IMR-90 (cell line): ENCODE data around the gene ANKRD52. TPM values are rescaled to one million over a fixed set of nuclear protein-coding genes. Genes with fewer than 3 reads are reported as not detected.
A peak's percentile ranks its signal among the peaks of the same experiment; 100 is the strongest.

ENCODE experiments used
- ATAC-seq: fragments of 200-7000 bp; cut with Tn5 transposase; 2 replicates; pipeline ENCODE4 v1.9.1; 2020; ENCODE audit warnings: low read depth, mild to moderate bottlenecking, moderate library complexity
- BruUV-seq: library from RNA; stranded (reverse); fragments of 400-500 nt; replicated peaks from 2 replicates; lab custom pipeline; 2021; lab: Mats Ljungman, UMichigan
- CTCF ChIA-PET: fragments of 300-600 bp; formaldehyde crosslinking; extraction: SDS; loops from one replicate; lab custom pipeline; 2021; ENCODE audit warnings: antibody characterized with exemption; lab: Yijun Ruan, JAX
- POLR2A ChIA-PET: fragments of 300-600 bp; sonication (Branson Sonifier 250); formaldehyde crosslinking; loops from one replicate; lab custom pipeline; 2022; ENCODE audit warnings: antibody characterized with exemption; ENCODE audit not compliant: unreplicated experiment; lab: Charles Lee
- DNase-seq: peaks from one replicate; pipeline ENCODE4 v3.0.0; 2013
- H2AFZ ChIP-seq: replicated peaks from 2 replicates; pipeline ENCODE3; 2013; ENCODE audit warnings: low read length, mild to moderate bottlenecking; ENCODE audit not compliant: poor library complexity
- H2AK5ac ChIP-seq: 2 replicates; pipeline ENCODE4 v1.6.1; 2013; ENCODE audit warnings: low read depth, low read length, inconsistent platforms
- H2AK9ac ChIP-seq: replicated peaks from 2 replicates; pipeline ENCODE3; 2013; ENCODE audit warnings: mild to moderate bottlenecking, low read depth, low read length, moderate library complexity; ENCODE audit not compliant: poor library complexity
- H2BK120ac ChIP-seq: 2 replicates; pipeline ENCODE4 v1.6.1; 2013; ENCODE audit warnings: low read depth, low read length, inconsistent platforms
- H2BK15ac ChIP-seq: 3 replicates; pipeline ENCODE4 v1.6.1; 2013; ENCODE audit warnings: low read depth, low read length, inconsistent platforms
- H2BK20ac ChIP-seq: 2 replicates; pipeline ENCODE4 v1.6.1; 2013; ENCODE audit warnings: low read depth, mild to moderate bottlenecking, inconsistent platforms, low read length, moderate library complexity
- H2BK5ac ChIP-seq: 2 replicates; pipeline ENCODE4 v1.6.1; 2013; ENCODE audit warnings: mild to moderate bottlenecking, low read depth, low read length, inconsistent platforms; ENCODE audit not compliant: poor library complexity, severe bottlenecking
- H3K14ac ChIP-seq: replicated peaks from 2 replicates; pipeline ENCODE4 v1.6.1; 2013; ENCODE audit warnings: low read depth, low read length, inconsistent platforms
- H3K18ac ChIP-seq: 2 replicates; pipeline ENCODE4 v1.6.1; 2013; ENCODE audit warnings: low read depth, low read length, control low read depth
- H3K23ac ChIP-seq: 2 replicates; pipeline ENCODE4 v1.6.1; 2013; ENCODE audit warnings: low read depth, low read length, inconsistent platforms
- H3K27ac ChIP-seq: 2 replicates; pipeline ENCODE4 v1.5.1; 2013; ENCODE audit warnings: mild to moderate bottlenecking, control low read depth, low read length; ENCODE audit not compliant: insufficient read depth
- H3K27me3 ChIP-seq: 2 replicates; pipeline ENCODE4 v1.6.1; 2013; ENCODE audit warnings: low read length; ENCODE audit not compliant: control insufficient read depth, insufficient read depth
- H3K36me3 ChIP-seq: 2 replicates; pipeline ENCODE4 v1.6.1; 2013; ENCODE audit warnings: low read length, mixed read lengths; ENCODE audit not compliant: control insufficient read depth, insufficient read depth
- H3K4ac ChIP-seq: 2 replicates; pipeline ENCODE4 v1.6.1; 2013; ENCODE audit warnings: low read depth, low read length, inconsistent platforms
- H3K4me1 ChIP-seq: 2 replicates; pipeline ENCODE4 v1.6.1; 2013; ENCODE audit warnings: low read length, mixed read lengths; ENCODE audit not compliant: control insufficient read depth, insufficient read depth
- H3K4me2 ChIP-seq: 2 replicates; pipeline ENCODE4 v1.6.1; 2013; ENCODE audit warnings: low read depth, mild to moderate bottlenecking, control low read depth, low read length, moderate library complexity
- H3K4me3 ChIP-seq: 2 replicates; pipeline ENCODE4 v1.5.1; 2013; ENCODE audit warnings: low read depth, mild to moderate bottlenecking, control low read depth, low read length, moderate library complexity; ENCODE audit not compliant: insufficient read depth
- H3K56ac ChIP-seq: 2 replicates; pipeline ENCODE4 v1.6.1; 2013; ENCODE audit warnings: low read length, inconsistent platforms; ENCODE audit not compliant: insufficient read depth; ENCODE audit errors: extremely low read depth
- H3K79me1 ChIP-seq, 2 experiments: 2 replicates each; pipeline ENCODE4 v1.6.1; 2013; ENCODE audit warnings: low read length in 2 of 2, inconsistent platforms in 1 of 2, low read depth in 1 of 2
- H3K9ac ChIP-seq: 2 replicates; pipeline ENCODE4 v1.6.1; 2013; ENCODE audit warnings: low read depth, low read length, control low read depth
- H3K9me1 ChIP-seq: 2 replicates; pipeline ENCODE4 v1.6.1; 2013; ENCODE audit warnings: low read length, inconsistent platforms; ENCODE audit not compliant: insufficient read depth
- H3K9me3 ChIP-seq: 2 replicates; pipeline ENCODE4 v1.6.1; 2013; ENCODE audit warnings: low read length; ENCODE audit not compliant: control insufficient read depth, insufficient read depth
- H4K20me1 ChIP-seq: 2 replicates; pipeline ENCODE4 v1.6.1; 2013; ENCODE audit warnings: low read length, inconsistent platforms; ENCODE audit not compliant: insufficient read depth
- H4K5ac ChIP-seq: 2 replicates; pipeline ENCODE4 v1.6.1; 2013; ENCODE audit warnings: mild to moderate bottlenecking, low read depth, low read length, control low read depth
- H4K8ac ChIP-seq, 2 experiments: 2 replicates each; pipeline ENCODE4 v1.6.1; 2013; ENCODE audit warnings: low read depth in 2 of 2, low read length in 2 of 2, control low read depth in 1 of 2, inconsistent platforms in 1 of 2
- H4K91ac ChIP-seq: 2 replicates; pipeline ENCODE4 v1.6.1; 2013; ENCODE audit warnings: low read depth, low read length, inconsistent platforms; ENCODE audit not compliant: insufficient read depth
- BHLHE40 ChIP-seq: fragments of 150-350 bp; IDR thresholded peaks from 2 replicates; pipeline ENCODE4 v1.6.1; 2016; ENCODE audit warnings: mild to moderate bottlenecking, low read depth, low read length
- CEBPB ChIP-seq: IDR thresholded peaks from 2 replicates; pipeline ENCODE4 v1.6.1; 2012; ENCODE audit warnings: low read depth, low read length, improper control_type of control experiment
- MAFK ChIP-seq: IDR thresholded peaks from 2 replicates; pipeline ENCODE4 v1.6.1; 2012; ENCODE audit warnings: low read depth, low read length, improper control_type of control experiment
- MAZ ChIP-seq: IDR thresholded peaks from 2 replicates; pipeline ENCODE4 v1.6.1; 2012; ENCODE audit warnings: low read depth, mild to moderate bottlenecking, low read length, improper control_type of control experiment, moderate library complexity, borderline replicate concordance
- MXI1 ChIP-seq: IDR thresholded peaks from 2 replicates; pipeline ENCODE4 v1.6.1; 2012; ENCODE audit warnings: low read depth, mild to moderate bottlenecking, low read length, moderate library complexity, borderline replicate concordance
- POLR2A ChIP-seq: IDR thresholded peaks from 2 replicates; pipeline ENCODE4 v1.6.1; 2012; ENCODE audit warnings: mild to moderate bottlenecking, low read depth, low read length
- RAD21 ChIP-seq: IDR thresholded peaks from 2 replicates; pipeline ENCODE4 v1.6.1; 2012; ENCODE audit warnings: low read length, improper control_type of control experiment
- RFX5 ChIP-seq: IDR thresholded peaks from 2 replicates; pipeline ENCODE4 v1.8.0; 2012; ENCODE audit warnings: low read depth, mild to moderate bottlenecking, low read length, moderate library complexity
- WGBS, 2 experiments: methylation state at CpG; one replicate each; pipeline versions ENCODE4 v1.1.5 to v1.1.7; 2013; ENCODE audit warnings: missing lambda C conversion rate in 2 of 2; ENCODE audit not compliant: insufficient read length in 1 of 2; ENCODE audit errors: extremely low coverage in 2 of 2; 5-methylcytosine and 5-hydroxymethylcytosine counted together
- dilution Hi-C: fragments of 300-500 bp; cut with HindIII; formaldehyde crosslinking; loops from one replicate; pipeline ENCODE4 v1.14.3; 2018; ENCODE audit warnings: low sequenced_read_pairs; ENCODE audit not compliant: unreplicated experiment
- in situ Hi-C: fragments of 300-500 bp; cut with MboI; formaldehyde crosslinking; loops from 3 replicates; pipeline ENCODE4 v1.14.3; 2019; ENCODE audit warnings: low sequenced_read_pairs, inconsistent platforms, mixed read lengths
- intact Hi-C: fragments of 100-400 bp; cut with micrococcal nuclease; formaldehyde crosslinking; loops from 2 replicates; pipeline ENCODE4 v1.10.0; 2022
- polyA plus RNA-seq, 3 experiments: library from polyadenylated mRNA; depleted of rRNA; stranded (reverse); fragments of >200 nt; gene quantifications; 2 replicates each; pipeline ENCODE4 v1.2.3, GENCODE V29; 2012; ENCODE audit warnings: low replicate concordance in 1 of 3
- total RNA-seq: library from RNA; depleted of rRNA; stranded (reverse); fragments of >200 nt; gene quantifications from 2 replicates; pipeline ENCODE4 v1.2.3, GENCODE V29; 2012
- TF ChIP-seq, protein P1 (sequence below): fragments of 150-350 bp; IDR thresholded peaks from 2 replicates; pipeline ENCODE4 v1.6.1; 2016; ENCODE audit warnings: low read depth, mild to moderate bottlenecking, low read length, moderate library complexity, borderline replicate concordance
- TF ChIP-seq, protein P2 (sequence below): fragments of 150-350 bp; IDR thresholded peaks from 2 replicates; pipeline ENCODE4 v1.6.1; 2017; ENCODE audit warnings: mild to moderate bottlenecking, antibody characterized with exemption, low read length, low read depth

ANKRD52 gene
- total and polyA plus RNA-seq, 2 of the 4 experiments (the other 2 are of a cell fraction) = 15.4 to 35.9 TPM

DNA sequence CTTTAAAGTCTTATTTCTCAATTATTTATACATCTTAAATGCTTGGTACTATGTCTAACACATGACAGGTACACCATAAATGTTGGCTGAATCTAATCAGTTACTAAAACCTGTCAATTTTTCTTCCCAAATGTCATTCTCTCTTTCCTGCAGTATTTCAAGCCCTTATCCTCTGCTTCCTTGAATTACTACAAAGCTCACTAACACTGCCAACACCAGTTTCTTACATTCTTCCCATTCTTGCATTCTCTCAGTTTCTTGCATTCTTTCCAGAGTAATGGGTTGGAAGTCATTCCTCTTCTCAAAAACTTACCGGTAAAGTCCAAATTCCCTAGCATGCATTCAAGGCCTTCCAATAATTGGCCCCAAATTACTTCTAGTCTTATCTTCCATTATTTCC is 59.3 kb downstream of the ANKRD52 start:
- Histone ChIP-seq H4K20me1 (no peaks in the 10 kb centered on the region), H3K79me1 (no peaks in the 10 kb centered on the region), H3K4ac (no peak overlapping the region), H3K23ac (no peak overlapping the region), H4K5ac (no peak overlapping the region), H2BK120ac (no peak overlapping the region), H4K91ac (no peak overlapping the region), H2AK5ac (no peak overlapping the region), H2BK20ac (no peak overlapping the region), H3K4me3 (no peak overlapping the region), H3K56ac (no peak overlapping the region), H3K4me2 (no peak overlapping the region), H2AFZ (no peak overlapping the region), H3K9ac (no peak overlapping the region), H3K18ac (no peak overlapping the region), H3K9me1 (0 out of 2 replicates have a peak, but pooled peaks cover 3% of the 10 kb centered on the region), H3K27me3 (no peaks in the 10 kb centered on the region), H3K14ac (no peak overlapping the region), H3K4me1 (peaks cover 4% of the 10 kb centered on the region), H3K9me3 (no peaks in the 10 kb centered on the region), H3K36me3 (no peaks in the 10 kb centered on the region), H3K27ac (no peak overlapping the region), H2AK9ac (no peak overlapping the region), H2BK15ac (no peak overlapping the region), H2BK5ac (no peak overlapping the region), H4K8ac (no peak overlapping the region)
- in situ Hi-C loops = no loop called here
- ATAC-seq (peak; percentile 7; the same call in 1 of the 2 replicates), DNase-seq (peak; percentile 18)
- dilution Hi-C loops = no loop called here
- ChIA-PET POLR2A (no interaction called here), CTCF (interaction anchor here (0.7 to 1.5 kb wide), 3 partner anchors 10 to 252 kb away, joined by 4 read pairs; partner anchors contain the start of genes RNF41 and SMARCC2)
- intact Hi-C loops = no loop called here
- WGBS, 2 experiments = 100% methylated on average over 1 of the region's 1 CpG; no CpG with 5 or more reads in 1 of the 2 experiments
- TF ChIP-seq CEBPB (no peak), RAD21 (no peak), POLR2A (no peak), BHLHE40 (no peak), MXI1 (no peak), MAFK (no peak), RFX5 (no peak), MAZ (no peak)
- TF ChIP-seq, protein P1, sequence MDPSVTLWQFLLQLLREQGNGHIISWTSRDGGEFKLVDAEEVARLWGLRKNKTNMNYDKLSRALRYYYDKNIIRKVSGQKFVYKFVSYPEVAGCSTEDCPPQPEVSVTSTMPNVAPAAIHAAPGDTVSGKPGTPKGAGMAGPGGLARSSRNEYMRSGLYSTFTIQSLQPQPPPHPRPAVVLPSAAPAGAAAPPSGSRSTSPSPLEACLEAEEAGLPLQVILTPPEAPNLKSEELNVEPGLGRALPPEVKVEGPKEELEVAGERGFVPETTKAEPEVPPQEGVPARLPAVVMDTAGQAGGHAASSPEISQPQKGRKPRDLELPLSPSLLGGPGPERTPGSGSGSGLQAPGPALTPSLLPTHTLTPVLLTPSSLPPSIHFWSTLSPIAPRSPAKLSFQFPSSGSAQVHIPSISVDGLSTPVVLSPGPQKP = no peak
- TF ChIP-seq, protein P2, sequence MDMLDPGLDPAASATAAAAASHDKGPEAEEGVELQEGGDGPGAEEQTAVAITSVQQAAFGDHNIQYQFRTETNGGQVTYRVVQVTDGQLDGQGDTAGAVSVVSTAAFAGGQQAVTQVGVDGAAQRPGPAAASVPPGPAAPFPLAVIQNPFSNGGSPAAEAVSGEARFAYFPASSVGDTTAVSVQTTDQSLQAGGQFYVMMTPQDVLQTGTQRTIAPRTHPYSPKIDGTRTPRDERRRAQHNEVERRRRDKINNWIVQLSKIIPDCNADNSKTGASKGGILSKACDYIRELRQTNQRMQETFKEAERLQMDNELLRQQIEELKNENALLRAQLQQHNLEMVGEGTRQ = no peak
- BruUV-seq = no TSS peak
